ENCODE data around the gene XXYLT1. TPM values are rescaled to one million over a fixed set of nuclear protein-coding genes. Genes with fewer than 3 reads are reported as not detected.

The XXYLT1 gene
- total and polyA plus RNA-seq, 2 donors: 12.4 to 18.5 TPM

GRCh38 chr3:195063581-195064193 is 207.3 kb downstream of the XXYLT1 start:
- no peak overlapping the region for H3K27ac ChIP-seq (ENCODE audit: low read depth)
- no peaks in the 10 kb centered on the region for H3K4me1 ChIP-seq (ENCODE audit: insufficient read depth)
- no peaks in the 10 kb centered on the region for H3K36me3 ChIP-seq (ENCODE audit: insufficient read depth)
- no peak overlapping the region for H3K4me3 ChIP-seq (ENCODE audit: low read depth, low read length)
- DNase-seq (ENCODE audit: extremely low spot score): no peak
- 80% methylated on average over 9 of the region's 9 CpGs for WGBS

- 90% methylated on average over 20 of the region's 20 CpGs for WGBS
These were observed 208.0 kb downstream of the XXYLT1 start for GRCh38 chr3:195062866-195063540.

GRCh38 chr3:195061756-195062655 is 209.0 kb downstream of the XXYLT1 start:
- 93% methylated on average over 36 of the region's 36 CpGs for WGBS
- DNase-seq (ENCODE audit: extremely low spot score): no peak
- Histone ChIP-seq H3K36me3 (ENCODE audit: insufficient read depth) (no peaks in the 10 kb centered on the region), H3K4me3 (ENCODE audit: low read depth, low read length) (no peak overlapping the region), H3K4me1 (ENCODE audit: insufficient read depth) (no peaks in the 10 kb centered on the region), H3K27ac (ENCODE audit: low read depth) (no peak overlapping the region)

More at GRCh38 chr3:195062866-195063540, 208.0 kb downstream of the XXYLT1 start:
- no peak overlapping the region for H3K27ac ChIP-seq (ENCODE audit: low read depth)
- H3K36me3 ChIP-seq (ENCODE audit: insufficient read depth): no peaks in the 10 kb centered on the region
- no peak for DNase-seq (ENCODE audit: extremely low spot score)
- H3K4me3 ChIP-seq (ENCODE audit: low read depth, low read length): no peak overlapping the region
- H3K4me1 ChIP-seq (ENCODE audit: insufficient read depth): no peaks in the 10 kb centered on the region

- Histone ChIP-seq H3K27ac (ENCODE audit: low read depth) (no peak overlapping the region), H3K36me3 (ENCODE audit: insufficient read depth) (no peaks in the 10 kb centered on the region), H3K4me3 (ENCODE audit: low read depth, low read length) (no peak overlapping the region), H3K4me1 (ENCODE audit: insufficient read depth) (no peaks in the 10 kb centered on the region)
- 93% methylated on average over 18 of the region's 18 CpGs for WGBS
- no peak for DNase-seq (ENCODE audit: extremely low spot score)
These were observed 210.2 kb downstream of the XXYLT1 start for GRCh38 chr3:195060531-195061291.

GRCh38 chr3:195060217-195060481 is 210.8 kb downstream of the XXYLT1 start:
- Histone ChIP-seq H3K36me3 (ENCODE audit: insufficient read depth) (no peaks in the 10 kb centered on the region), H3K27ac (ENCODE audit: low read depth) (no peak overlapping the region), H3K4me3 (ENCODE audit: low read depth, low read length) (no peak overlapping the region), H3K4me1 (ENCODE audit: insufficient read depth) (no peaks in the 10 kb centered on the region)
- DNase-seq (ENCODE audit: extremely low spot score): no peak
- 94% methylated on average over 3 of the region's 3 CpGs for WGBS

- Histone ChIP-seq H3K36me3 (ENCODE audit: insufficient read depth) (no peaks in the 10 kb centered on the region), H3K27ac (ENCODE audit: low read depth) (no peak overlapping the region), H3K4me1 (ENCODE audit: insufficient read depth) (no peaks in the 10 kb centered on the region), H3K4me3 (ENCODE audit: low read depth, low read length) (no peak overlapping the region)
- WGBS: 91% methylated on average over 22 of the region's 22 CpGs
- DNase-seq (ENCODE audit: extremely low spot score): no peak
These were observed 211.3 kb downstream of the XXYLT1 start for GRCh38 chr3:195059471-195060216.

GRCh38 chr3:195059006-195059350 is 212.0 kb downstream of the XXYLT1 start:
- Histone ChIP-seq H3K36me3 (ENCODE audit: insufficient read depth) (no peaks in the 10 kb centered on the region), H3K27ac (ENCODE audit: low read depth) (no peak overlapping the region), H3K4me3 (ENCODE audit: low read depth, low read length) (no peak overlapping the region), H3K4me1 (ENCODE audit: insufficient read depth) (no peaks in the 10 kb centered on the region)
- DNase-seq (ENCODE audit: extremely low spot score): no peak
- WGBS: 71% methylated on average over 13 of the region's 13 CpGs

GRCh38 chr3:195058336-195059005 is 212.5 kb downstream of the XXYLT1 start:
- 83% methylated on average over 15 of the region's 15 CpGs for WGBS

GRCh38 chr3:195057716-195058115 is 213.2 kb downstream of the XXYLT1 start:
- no peak for DNase-seq (ENCODE audit: extremely low spot score)
- H3K36me3 ChIP-seq (ENCODE audit: insufficient read depth): no peaks in the 10 kb centered on the region
- 97% methylated on average over 7 of the region's 7 CpGs for WGBS

More at GRCh38 chr3:195058336-195059005, 212.5 kb downstream of the XXYLT1 start:
- DNase-seq (ENCODE audit: extremely low spot score): no peak
- Histone ChIP-seq H3K4me3 (ENCODE audit: low read depth, low read length) (no peak overlapping the region), H3K36me3 (ENCODE audit: insufficient read depth) (no peaks in the 10 kb centered on the region), H3K4me1 (ENCODE audit: insufficient read depth) (no peaks in the 10 kb centered on the region), H3K27ac (ENCODE audit: low read depth) (no peak overlapping the region)

GRCh38 chr3:195056506-195056905 is 214.5 kb downstream of the XXYLT1 start:
- H3K4me1 ChIP-seq (ENCODE audit: insufficient read depth): no peaks in the 10 kb centered on the region
- no peak overlapping the region for H3K4me3 ChIP-seq (ENCODE audit: low read depth, low read length)
- WGBS: 79% methylated on average over 5 of the region's 5 CpGs
- no peak overlapping the region for H3K27ac ChIP-seq (ENCODE audit: low read depth)
- H3K36me3 ChIP-seq (ENCODE audit: insufficient read depth): no peaks in the 10 kb centered on the region
- no peak for DNase-seq (ENCODE audit: extremely low spot score)

More at GRCh38 chr3:195057716-195058115, 213.2 kb downstream of the XXYLT1 start:
- Histone ChIP-seq H3K4me3 (ENCODE audit: low read depth, low read length) (no peak overlapping the region), H3K27ac (ENCODE audit: low read depth) (no peak overlapping the region), H3K4me1 (ENCODE audit: insufficient read depth) (no peaks in the 10 kb centered on the region)

- no peak overlapping the region for H3K27ac ChIP-seq (ENCODE audit: low read depth)
- DNase-seq (ENCODE audit: extremely low spot score): no peak
- no peaks in the 10 kb centered on the region for H3K4me1 ChIP-seq (ENCODE audit: insufficient read depth)
- 83% methylated on average over 6 of the region's 6 CpGs for WGBS
- no peak overlapping the region for H3K4me3 ChIP-seq (ENCODE audit: low read depth, low read length)
- no peaks in the 10 kb centered on the region for H3K36me3 ChIP-seq (ENCODE audit: insufficient read depth)
These were observed 216.6 kb downstream of the XXYLT1 start for GRCh38 chr3:195054311-195054710.

- no peak for DNase-seq (ENCODE audit: extremely low spot score)
- no peaks in the 10 kb centered on the region for H3K36me3 ChIP-seq (ENCODE audit: insufficient read depth)
- H3K4me1 ChIP-seq (ENCODE audit: insufficient read depth): no peaks in the 10 kb centered on the region
- H3K27ac ChIP-seq (ENCODE audit: low read depth): no peak overlapping the region
- H3K4me3 ChIP-seq (ENCODE audit: low read depth, low read length): no peak overlapping the region
- WGBS: 76% methylated on average over 6 of the region's 6 CpGs
These were observed 218.0 kb downstream of the XXYLT1 start for GRCh38 chr3:195052939-195053338.

All from urinary bladder (tissue), 4 donors.